ENCODE data around the gene LEKR1. TPM values are rescaled to one million over a fixed set of nuclear protein-coding genes. Genes with fewer than 3 reads are reported as not detected.

The LEKR1 gene
- total RNA-seq, 1 donor, result 0.36 TPM

- TF ChIP-seq CTCF (IDR thresholded peaks at IDR 0.05; ENCODE audit: extremely low read depth, low read depth, low read length), result no peak
- no peaks in the 10 kb centered on the region for H4K20me1 ChIP-seq (ENCODE audit: insufficient read depth, low read length)
- no peak overlapping the region for H2AFZ ChIP-seq (ENCODE audit: low read length)
Observed at GRCh38 chr3:156834962-156835535, 8.9 kb downstream of the LEKR1 start.

GRCh38 chr3:156836701-156837100 lies 10.5 kb downstream of the LEKR1 start:
- DNase-seq (ENCODE audit: insufficient read length, low spot score, missing footprints), result no peak
- no peaks in the 10 kb centered on the region for H3K36me3 ChIP-seq (ENCODE audit: insufficient read depth, low read length)
- no peaks in the 10 kb centered on the region for H4K20me1 ChIP-seq (ENCODE audit: insufficient read depth, low read length)
- no peak overlapping the region for H3K27ac ChIP-seq (ENCODE audit: low read depth, low read length)
- H3K27me3 ChIP-seq (ENCODE audit: insufficient read depth, low read length), result no peaks in the 10 kb centered on the region
- H3K79me2 ChIP-seq (ENCODE audit: insufficient read depth, low read length), result no peaks in the 10 kb centered on the region
- no peak for TF ChIP-seq CTCF (IDR thresholded peaks at IDR 0.05; ENCODE audit: extremely low read depth, low read depth, low read length)
- no peak overlapping the region for H3K4me2 ChIP-seq (ENCODE audit: insufficient read depth, low read length)
- H3K9me3 ChIP-seq (ENCODE audit: low read depth, low read length), result no peaks in the 10 kb centered on the region
- no peak overlapping the region for H2AFZ ChIP-seq (ENCODE audit: low read length)
- no peaks in the 10 kb centered on the region for H3K4me1 ChIP-seq (ENCODE audit: insufficient read depth, low read length)
- no peak overlapping the region for H3K4me3 ChIP-seq (ENCODE audit: insufficient read depth, low read length)

More at GRCh38 chr3:156834962-156835535, 8.9 kb downstream of the LEKR1 start:
- Histone ChIP-seq H3K9me3 (ENCODE audit: low read depth, low read length) (no peaks in the 10 kb centered on the region), H3K4me2 (ENCODE audit: insufficient read depth, low read length) (no peak overlapping the region), H3K79me2 (ENCODE audit: insufficient read depth, low read length) (no peaks in the 10 kb centered on the region), H3K4me3 (ENCODE audit: insufficient read depth, low read length) (no peak overlapping the region), H3K4me1 (ENCODE audit: insufficient read depth, low read length) (no peaks in the 10 kb centered on the region), H3K36me3 (ENCODE audit: insufficient read depth, low read length) (no peaks in the 10 kb centered on the region), H3K27me3 (ENCODE audit: insufficient read depth, low read length) (no peaks in the 10 kb centered on the region), H3K27ac (ENCODE audit: low read depth, low read length) (no peak overlapping the region)
- no peak for DNase-seq (ENCODE audit: insufficient read length, low spot score, missing footprints)

GRCh38 chr3:156837115-156837514 lies 11.0 kb downstream of the LEKR1 start:
- H3K4me2 ChIP-seq (ENCODE audit: insufficient read depth, low read length), result no peak overlapping the region
- no peaks in the 10 kb centered on the region for H3K36me3 ChIP-seq (ENCODE audit: insufficient read depth, low read length)
- H4K20me1 ChIP-seq (ENCODE audit: insufficient read depth, low read length), result no peaks in the 10 kb centered on the region
- H3K79me2 ChIP-seq (ENCODE audit: insufficient read depth, low read length), result no peaks in the 10 kb centered on the region
- peak; percentile 54 for DNase-seq (ENCODE audit: insufficient read length, low spot score, missing footprints)
- H3K9me3 ChIP-seq (ENCODE audit: low read depth, low read length), result no peaks in the 10 kb centered on the region
- H2AFZ ChIP-seq (ENCODE audit: low read length), result no peak overlapping the region
- no peaks in the 10 kb centered on the region for H3K27me3 ChIP-seq (ENCODE audit: insufficient read depth, low read length)
- H3K4me3 ChIP-seq (ENCODE audit: insufficient read depth, low read length), result no peak overlapping the region
- H3K27ac ChIP-seq (ENCODE audit: low read depth, low read length), result no peak overlapping the region
- no peak for TF ChIP-seq CTCF (IDR thresholded peaks at IDR 0.05; ENCODE audit: extremely low read depth, low read depth, low read length)
- H3K4me1 ChIP-seq (ENCODE audit: insufficient read depth, low read length), result no peaks in the 10 kb centered on the region

- no peaks in the 10 kb centered on the region for H3K36me3 ChIP-seq (ENCODE audit: insufficient read depth, low read length)
- no peaks in the 10 kb centered on the region for H3K79me2 ChIP-seq (ENCODE audit: insufficient read depth, low read length)
- no peak overlapping the region for H3K4me3 ChIP-seq (ENCODE audit: insufficient read depth, low read length)
- H2AFZ ChIP-seq (ENCODE audit: low read length), result no peak overlapping the region
- DNase-seq (ENCODE audit: insufficient read length, low spot score, missing footprints), result no peak
- no peaks in the 10 kb centered on the region for H4K20me1 ChIP-seq (ENCODE audit: insufficient read depth, low read length)
- no peaks in the 10 kb centered on the region for H3K27me3 ChIP-seq (ENCODE audit: insufficient read depth, low read length)
- TF ChIP-seq CTCF (IDR thresholded peaks at IDR 0.05; ENCODE audit: extremely low read depth, low read depth, low read length), result no peak
- H3K4me1 ChIP-seq (ENCODE audit: insufficient read depth, low read length), result no peaks in the 10 kb centered on the region
- H3K4me2 ChIP-seq (ENCODE audit: insufficient read depth, low read length), result no peak overlapping the region
- H3K9me3 ChIP-seq (ENCODE audit: low read depth, low read length), result no peaks in the 10 kb centered on the region
- no peak overlapping the region for H3K27ac ChIP-seq (ENCODE audit: low read depth, low read length)
Observed at GRCh38 chr3:156838035-156838434, 11.9 kb downstream of the LEKR1 start.
